ENCODE measurements around the gene AGAP1. TPM values are rescaled to one million over a fixed set of nuclear protein-coding genes. Genes with fewer than 3 reads are reported as not detected.

The AGAP1 gene
- total and polyA plus RNA-seq, 2 donors (not counting 3 experiments of a cell fraction or from before 2014, with no cell fraction given), result 10.2 to 20.9 TPM

DNA sequence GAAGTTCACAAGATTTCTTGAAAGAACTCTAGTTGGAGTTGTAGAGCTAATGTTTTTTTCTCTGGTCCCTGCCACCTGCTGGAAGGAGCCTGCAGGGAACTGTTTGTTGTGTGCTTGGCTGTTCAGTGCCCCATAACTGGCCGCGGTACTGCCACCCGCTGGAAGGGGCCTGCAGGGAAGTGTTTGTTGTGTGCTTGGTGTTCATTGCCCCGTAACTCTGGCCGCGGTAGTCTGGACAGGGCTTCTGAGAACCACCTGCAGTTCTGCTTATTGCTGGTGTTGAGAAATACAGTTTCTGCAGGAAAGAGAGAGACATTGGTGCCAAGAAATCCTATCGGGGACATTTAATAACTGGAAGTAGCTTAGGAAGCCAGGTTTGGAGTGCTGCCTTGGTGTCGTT lies 58.1 kb downstream of the AGAP1 start:
- dilution Hi-C loops (cut with MboI; ENCODE audit: extremely low pct_ligation_motif_present, low sequenced_read_pairs), result no loop called here
- H3K27me3 ChIP-seq (ENCODE audit: control insufficient read depth in 2 of 2, insufficient read depth in 2 of 2, low read length in 2 of 2), result no peaks in the 10 kb centered on the region
- BruUV-seq (replicated peaks), result no TSS peak

GRCh38 chr2:235552671-235553070 lies 58.8 kb downstream of the AGAP1 start:
- no peak overlapping the region for H3K4me2 ChIP-seq (ENCODE audit: insufficient read depth, low read length)
- H4K20me1 ChIP-seq (replicated peaks; ENCODE audit: control insufficient read depth, extremely low read depth, insufficient read depth, low read length), result peaks cover 7% of the 10 kb centered on the region
- H3K79me2 ChIP-seq (ENCODE audit: control insufficient read depth, insufficient read depth, low read length), result no peaks in the 10 kb centered on the region
- dilution Hi-C loops (cut with MboI; ENCODE audit: extremely low pct_ligation_motif_present, low sequenced_read_pairs), result no loop called here
- ChIA-PET POLR2A (no interaction called here), CTCF (interaction anchor here (0.5 to 2.4 kb wide), 11 partner anchors 20 to 601 kb away, joined by 3 to 23 read pairs (median 7); partner anchors contain the start of gene SH3BP4)
- TF ChIP-seq MAX (IDR thresholded peaks at IDR 0.05; ENCODE audit: insufficient read depth, insufficient read length) (no peak), POLR2A (IDR thresholded peaks at IDR 0.05; ENCODE audit: low read depth, low read length) (no peak), FOS (IDR thresholded peaks at IDR 0.05; ENCODE audit: borderline replicate concordance, insufficient read depth, low read length) (no peak), MYC (IDR thresholded peaks at IDR 0.05; ENCODE audit: low read depth, low read length) (no peak), POLR2AphosphoS5 (IDR thresholded peaks at IDR 0.05; ENCODE audit: insufficient read depth, low read depth, low read length) (no peak), GATA2 (IDR thresholded peaks at IDR 0.05; ENCODE audit: insufficient read depth, insufficient read length, low read depth, low read length) (no peak), EZH2 (IDR thresholded peaks at IDR 0.05; ENCODE audit: borderline replicate concordance, low read depth, low read length, severe bottlenecking) (no peak), JUN (IDR thresholded peaks at IDR 0.05; ENCODE audit: borderline replicate concordance, insufficient read depth, insufficient read length, low read depth) (no peak)
- TF ChIP-seq, protein P1, sequence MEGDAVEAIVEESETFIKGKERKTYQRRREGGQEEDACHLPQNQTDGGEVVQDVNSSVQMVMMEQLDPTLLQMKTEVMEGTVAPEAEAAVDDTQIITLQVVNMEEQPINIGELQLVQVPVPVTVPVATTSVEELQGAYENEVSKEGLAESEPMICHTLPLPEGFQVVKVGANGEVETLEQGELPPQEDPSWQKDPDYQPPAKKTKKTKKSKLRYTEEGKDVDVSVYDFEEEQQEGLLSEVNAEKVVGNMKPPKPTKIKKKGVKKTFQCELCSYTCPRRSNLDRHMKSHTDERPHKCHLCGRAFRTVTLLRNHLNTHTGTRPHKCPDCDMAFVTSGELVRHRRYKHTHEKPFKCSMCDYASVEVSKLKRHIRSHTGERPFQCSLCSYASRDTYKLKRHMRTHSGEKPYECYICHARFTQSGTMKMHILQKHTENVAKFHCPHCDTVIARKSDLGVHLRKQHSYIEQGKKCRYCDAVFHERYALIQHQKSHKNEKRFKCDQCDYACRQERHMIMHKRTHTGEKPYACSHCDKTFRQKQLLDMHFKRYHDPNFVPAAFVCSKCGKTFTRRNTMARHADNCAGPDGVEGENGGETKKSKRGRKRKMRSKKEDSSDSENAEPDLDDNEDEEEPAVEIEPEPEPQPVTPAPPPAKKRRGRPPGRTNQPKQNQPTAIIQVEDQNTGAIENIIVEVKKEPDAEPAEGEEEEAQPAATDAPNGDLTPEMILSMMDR (IDR thresholded peaks at IDR 0.05; ENCODE audit: extremely low read depth in 1 of 2, insufficient read depth in 1 of 2, low read depth in 1 of 2, low read length in 2 of 2), result no peak
- H3K9me3 ChIP-seq (replicated peaks; ENCODE audit: control insufficient read depth, insufficient read depth, low read length), result no peaks in the 10 kb centered on the region
- no peak overlapping the region for H3K9ac ChIP-seq (replicated peaks; ENCODE audit: extremely low read depth, insufficient read depth, low read length)
- DNase-seq (ENCODE audit: low read depth, low spot score) (no peak), FAIRE-seq (no peak)
- intact Hi-C loops (cut with micrococcal nuclease), result loop anchor here (1.0 to 2.0 kb wide), 3 partner anchors 42 to 416 kb away; partner anchors contain the start of gene AGAP1
- no peaks in the 10 kb centered on the region for H3K27me3 ChIP-seq (ENCODE audit: control insufficient read depth in 2 of 2, insufficient read depth in 2 of 2, low read length in 2 of 2)
- no peak overlapping the region for H3K4me3 ChIP-seq (replicated peaks in 1 of 3; ENCODE audit: insufficient read depth in 1 of 3, low read depth in 1 of 3, low read length in 3 of 3)
- no peak overlapping the region for H3K27ac ChIP-seq (ENCODE audit: insufficient read depth, low read depth, low read length)
- no TSS peak for BruUV-seq (replicated peaks)
- H3K36me3 ChIP-seq (ENCODE audit: control insufficient read depth in 2 of 2, extremely low read depth in 1 of 2, insufficient read depth in 2 of 2, low read length in 2 of 2), result no peaks in the 10 kb centered on the region
- H2AFZ ChIP-seq (ENCODE audit: low read depth, low read length), result no peak overlapping the region
- H3K4me1 ChIP-seq (ENCODE audit: control insufficient read depth, extremely low read depth, insufficient read depth, low read length), result no peaks in the 10 kb centered on the region
- H3K9me1 ChIP-seq (replicated peaks; ENCODE audit: control insufficient read depth, extremely low read depth, insufficient read depth, low read length), result no peaks in the 10 kb centered on the region

More for the DNA sequence above, 58.1 kb downstream of the AGAP1 start:
- no peaks in the 10 kb centered on the region for H3K4me1 ChIP-seq (ENCODE audit: control insufficient read depth, extremely low read depth, insufficient read depth, low read length)
- no peaks in the 10 kb centered on the region for H3K9me3 ChIP-seq (replicated peaks; ENCODE audit: control insufficient read depth, insufficient read depth, low read length)
- no peak for TF ChIP-seq FOS (IDR thresholded peaks at IDR 0.05; ENCODE audit: borderline replicate concordance, insufficient read depth, low read length)
- TF ChIP-seq, protein P1 (IDR thresholded peaks at IDR 0.05; ENCODE audit: extremely low read depth in 1 of 2, insufficient read depth in 1 of 2, low read depth in 1 of 2, low read length in 2 of 2), result peak; percentile 59 to 86
- H4K20me1 ChIP-seq (replicated peaks; ENCODE audit: control insufficient read depth, extremely low read depth, insufficient read depth, low read length), result peaks cover 7% of the 10 kb centered on the region
- H3K4me3 ChIP-seq (replicated peaks in 1 of 3; ENCODE audit: insufficient read depth in 1 of 3, low read depth in 1 of 3, low read length in 3 of 3), result no peak overlapping the region
- H3K27ac ChIP-seq (ENCODE audit: insufficient read depth, low read depth, low read length), result no peak overlapping the region
- intact Hi-C loops (cut with micrococcal nuclease), result loop anchor here (1.0 to 2.0 kb wide), 3 partner anchors 43 to 416 kb away; partner anchors contain the start of gene AGAP1
- no peaks in the 10 kb centered on the region for H3K36me3 ChIP-seq (ENCODE audit: control insufficient read depth in 2 of 2, extremely low read depth in 1 of 2, insufficient read depth in 2 of 2, low read length in 2 of 2)
- no peak overlapping the region for H3K9ac ChIP-seq (replicated peaks; ENCODE audit: extremely low read depth, insufficient read depth, low read length)
- DNase-seq (ENCODE audit: low read depth, low spot score), result peak; percentile 81
- H2AFZ ChIP-seq (ENCODE audit: low read depth, low read length), result no peak overlapping the region
- FAIRE-seq, result peak; percentile 37
- no peaks in the 10 kb centered on the region for H3K9me1 ChIP-seq (replicated peaks; ENCODE audit: control insufficient read depth, extremely low read depth, insufficient read depth, low read length)
- ChIA-PET CTCF (interaction anchor here (0.5 to 2.4 kb wide), 26 partner anchors 10 to 600 kb away, joined by 3 to 23 read pairs (median 4); partner anchors contain the start of gene SH3BP4), POLR2A (no interaction called here)
- H3K4me2 ChIP-seq (ENCODE audit: insufficient read depth, low read length), result no peak overlapping the region
- no peaks in the 10 kb centered on the region for H3K79me2 ChIP-seq (ENCODE audit: control insufficient read depth, insufficient read depth, low read length)

Data from endothelial cell of umbilical vein (primary cell).